Retinal pigment epithelial cell (primary cell): ENCODE results near the gene THEMIS2.

Experiments
- DNase-seq: peaks from one replicate; pipeline ENCODE4 v3.0.0-alpha.2; 2010; ENCODE audit warnings: low read depth
- H3K4me3 ChIP-seq: 2 replicates; pipeline ENCODE4 v1.5.1; 2011; ENCODE audit warnings: mild to moderate bottlenecking, low read length, control low read depth, moderate library complexity
- TF ChIP-seq, protein P1 (sequence below): conservative IDR thresholded peaks from 2 replicates; pipeline ENCODE4 v1.5.1; 2011; ENCODE audit warnings: low read depth, low read length, control low read depth, inconsistent platforms

The THEMIS2 gene

DNA sequence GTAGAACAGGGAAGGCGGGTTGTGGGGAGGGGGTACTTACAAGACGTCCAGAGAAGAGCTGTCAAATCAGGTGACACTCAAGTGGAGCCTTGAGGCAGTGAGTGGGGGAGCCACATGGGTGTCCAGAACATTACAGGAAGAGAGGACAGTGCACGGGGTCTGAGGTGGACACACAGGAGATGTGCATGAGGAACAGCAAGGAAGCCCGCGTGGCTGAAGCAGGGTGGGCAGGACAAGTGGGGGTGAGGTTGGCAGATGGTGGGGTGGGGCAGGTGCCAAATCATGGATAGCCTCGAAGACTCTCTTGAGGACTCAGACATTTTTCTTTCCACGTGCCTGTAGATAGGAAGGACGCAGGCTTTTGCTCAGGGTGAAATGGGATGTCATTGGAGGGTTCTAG is 63.4 kb downstream of the THEMIS2 start:
- H3K4me3 ChIP-seq: peak overlapping the region; percentile 49
- TF ChIP-seq, protein P1, sequence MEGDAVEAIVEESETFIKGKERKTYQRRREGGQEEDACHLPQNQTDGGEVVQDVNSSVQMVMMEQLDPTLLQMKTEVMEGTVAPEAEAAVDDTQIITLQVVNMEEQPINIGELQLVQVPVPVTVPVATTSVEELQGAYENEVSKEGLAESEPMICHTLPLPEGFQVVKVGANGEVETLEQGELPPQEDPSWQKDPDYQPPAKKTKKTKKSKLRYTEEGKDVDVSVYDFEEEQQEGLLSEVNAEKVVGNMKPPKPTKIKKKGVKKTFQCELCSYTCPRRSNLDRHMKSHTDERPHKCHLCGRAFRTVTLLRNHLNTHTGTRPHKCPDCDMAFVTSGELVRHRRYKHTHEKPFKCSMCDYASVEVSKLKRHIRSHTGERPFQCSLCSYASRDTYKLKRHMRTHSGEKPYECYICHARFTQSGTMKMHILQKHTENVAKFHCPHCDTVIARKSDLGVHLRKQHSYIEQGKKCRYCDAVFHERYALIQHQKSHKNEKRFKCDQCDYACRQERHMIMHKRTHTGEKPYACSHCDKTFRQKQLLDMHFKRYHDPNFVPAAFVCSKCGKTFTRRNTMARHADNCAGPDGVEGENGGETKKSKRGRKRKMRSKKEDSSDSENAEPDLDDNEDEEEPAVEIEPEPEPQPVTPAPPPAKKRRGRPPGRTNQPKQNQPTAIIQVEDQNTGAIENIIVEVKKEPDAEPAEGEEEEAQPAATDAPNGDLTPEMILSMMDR: no peak
- no peak for DNase-seq
